Fibroblast of lung (primary cell): Measurements from ENCODE around the gene OXGR1. TPM values are rescaled to one million over a fixed set of nuclear protein-coding genes. Genes with fewer than 3 reads are reported as not detected.

Source experiments
- DNase-seq, 2 donors: peaks; one replicate each; pipeline versions ENCODE4 v3.0.0 to v3.0.0-alpha.2; 2010; ENCODE audit warnings: low read depth in 2 of 2
- H2AFZ ChIP-seq: 2 replicates; pipeline ENCODE4 v1.5.1; 2012; ENCODE audit warnings: low read length, control low read depth, inconsistent platforms
- H3K27ac ChIP-seq: 2 replicates; pipeline ENCODE4 v1.5.1; 2011; ENCODE audit warnings: low read length, control low read depth; ENCODE audit not compliant: insufficient read depth
- H3K27me3 ChIP-seq: 2 replicates; pipeline ENCODE4 v1.5.1; 2011; ENCODE audit warnings: mild to moderate bottlenecking, low read length; ENCODE audit not compliant: control insufficient read depth, insufficient read depth
- H3K36me3 ChIP-seq: 2 replicates; pipeline ENCODE4 v1.5.1; 2011; ENCODE audit warnings: low read length; ENCODE audit not compliant: control insufficient read depth, insufficient read depth
- H3K4me1 ChIP-seq: 2 replicates; pipeline ENCODE4 v1.5.1; 2011; ENCODE audit warnings: low read length; ENCODE audit not compliant: control insufficient read depth, insufficient read depth; ENCODE audit errors: extremely low read depth
- H3K4me2 ChIP-seq: 2 replicates; pipeline ENCODE4 v1.5.1; 2011; ENCODE audit warnings: low read length, control low read depth; ENCODE audit not compliant: insufficient read depth; ENCODE audit errors: extremely low read depth
- H3K4me3 ChIP-seq, 4 experiments: fragments of 200-600 bp in 1 of 4; sonication (generic) in 1 of 4; replicated peaks in 1 of 4; 2 replicates each; pipeline ENCODE4 v1.5.1; 2011 to 2016; ENCODE audit warnings: low read length in 4 of 4, low read depth in 3 of 4, mild to moderate bottlenecking in 3 of 4, control low read depth in 2 of 4, inconsistent platforms in 1 of 4, mixed read lengths in 1 of 4; ENCODE audit not compliant: insufficient read depth in 1 of 4; ENCODE audit errors: control extremely low read depth in 1 of 4
- H3K79me2 ChIP-seq: 2 replicates; pipeline ENCODE4 v1.5.1; 2012; ENCODE audit warnings: mild to moderate bottlenecking, low read length, inconsistent platforms; ENCODE audit not compliant: control insufficient read depth, insufficient read depth
- H3K9ac ChIP-seq: 2 replicates; pipeline ENCODE4 v1.5.1; 2011; ENCODE audit warnings: mild to moderate bottlenecking, low read length, control low read depth; ENCODE audit not compliant: insufficient read depth
- H3K9me3 ChIP-seq: 2 replicates; pipeline ENCODE4 v1.5.1; 2012; ENCODE audit warnings: low read depth, low read length; ENCODE audit not compliant: control insufficient read depth, insufficient read depth
- H4K20me1 ChIP-seq: 2 replicates; pipeline ENCODE4 v1.5.1; 2011; ENCODE audit warnings: low read length; ENCODE audit not compliant: control insufficient read depth, insufficient read depth; ENCODE audit errors: extremely low read depth
- CTCF ChIP-seq, 2 donors: IDR thresholded peaks in 1 of 2; conservative IDR thresholded peaks in 1 of 2; 1 replicate in 1 of 2; 2 replicates in 1 of 2; pipeline ENCODE4 v1.5.1; 2011 to 2012; ENCODE audit warnings: low read length in 2 of 2, control low read depth in 1 of 2, inconsistent platforms in 1 of 2, low read depth in 1 of 2, mild to moderate bottlenecking in 1 of 2
- EZH2 ChIP-seq: IDR thresholded peaks from 2 replicates; pipeline ENCODE4 v1.5.1; 2012; ENCODE audit warnings: low read length, control low read depth, mild to moderate bottlenecking; ENCODE audit errors: missing control alignments
- polyA plus RNA-seq, 2 donors: library from polyadenylated mRNA; depleted of rRNA in 1 of 2; stranded (reverse) in 1 of 2; unstranded in 1 of 2; fragments of >200 nt; gene quantifications; 2 replicates each; pipeline ENCODE4 v1.2.1, GENCODE V29; 2011 to 2012; ENCODE audit warnings: missing spikeins in 1 of 2
- total RNA-seq: library from RNA; depleted of rRNA; stranded (reverse); fragments of >200 nt; gene quantifications from 2 replicates; pipeline ENCODE4 v1.2.1, GENCODE V29; 2014

OXGR1 gene
- total and polyA plus RNA-seq, 2 donors (not counting 1 experiment from before 2014, with no cell fraction given) = not detected

GRCh38 chr13:97020194-97020593 lies 25.9 kb upstream of the OXGR1 start:
- Histone ChIP-seq H4K20me1 (no peaks in the 10 kb centered on the region), H3K27ac (no peak overlapping the region), H3K4me1 (no peaks in the 10 kb centered on the region), H3K9ac (no peak overlapping the region), H3K4me3 (no peak overlapping the region), H3K4me2 (no peak overlapping the region), H3K36me3 (no peaks in the 10 kb centered on the region), H3K9me3 (no peaks in the 10 kb centered on the region), H3K79me2 (no peaks in the 10 kb centered on the region), H3K27me3 (no peaks in the 10 kb centered on the region), H2AFZ (no peak overlapping the region)
- DNase-seq = no peak
- TF ChIP-seq CTCF (conservative IDR thresholded peaks at IDR 0.05 in 1 of 2, IDR thresholded peaks at IDR 0.05 in 1 of 2; ENCODE audit: low read depth in 1 of 2, low read length in 2 of 2) (no peak), EZH2 (no peak)

GRCh38 chr13:97019236-97019635 lies 25.0 kb upstream of the OXGR1 start:
- TF ChIP-seq EZH2 = no peak
- TF ChIP-seq CTCF (conservative IDR thresholded peaks at IDR 0.05 in 1 of 2, IDR thresholded peaks at IDR 0.05 in 1 of 2; ENCODE audit: low read depth in 1 of 2, low read length in 2 of 2) = no peak
- Histone ChIP-seq H3K79me2 (no peaks in the 10 kb centered on the region), H3K4me3 (no peak overlapping the region), H3K36me3 (no peaks in the 10 kb centered on the region), H3K9me3 (no peaks in the 10 kb centered on the region), H3K9ac (no peak overlapping the region), H4K20me1 (no peaks in the 10 kb centered on the region), H2AFZ (no peak overlapping the region), H3K4me1 (no peaks in the 10 kb centered on the region), H3K27ac (no peak overlapping the region), H3K27me3 (no peaks in the 10 kb centered on the region), H3K4me2 (no peak overlapping the region)
- peak in 1 of 2 donors; percentile 1 for DNase-seq

- H3K27me3 ChIP-seq = no peaks in the 10 kb centered on the region
- no peak overlapping the region for H3K4me2 ChIP-seq
- H4K20me1 ChIP-seq = no peaks in the 10 kb centered on the region
- no peaks in the 10 kb centered on the region for H3K79me2 ChIP-seq
- H3K36me3 ChIP-seq = no peaks in the 10 kb centered on the region
- no peak overlapping the region for H2AFZ ChIP-seq
- H3K4me3 ChIP-seq = peak overlapping the region in 1 of 4 experiments; percentile 24
- H3K27ac ChIP-seq = no peak overlapping the region
- TF ChIP-seq EZH2 (no peak), CTCF (conservative IDR thresholded peaks at IDR 0.05 in 1 of 2, IDR thresholded peaks at IDR 0.05 in 1 of 2; ENCODE audit: low read depth in 1 of 2, low read length in 2 of 2) (peak; percentile 93 to 94)
- no peak overlapping the region for H3K9ac ChIP-seq
- H3K4me1 ChIP-seq = no peaks in the 10 kb centered on the region
- no peaks in the 10 kb centered on the region for H3K9me3 ChIP-seq
- DNase-seq = peak; percentile 49 to 75
Observed at GRCh38 chr13:97018029-97018819, 23.9 kb upstream of the OXGR1 start.
